Measurements from ENCODE around the gene TFCP2. TPM values are rescaled to one million over a fixed set of nuclear protein-coding genes. Genes with fewer than 3 reads are reported as not detected.

TFCP2 gene
- total and polyA plus RNA-seq, 7 experiments from 2014 or later, result 10.8 to 42.3 (median 27.4) TPM

DNA sequence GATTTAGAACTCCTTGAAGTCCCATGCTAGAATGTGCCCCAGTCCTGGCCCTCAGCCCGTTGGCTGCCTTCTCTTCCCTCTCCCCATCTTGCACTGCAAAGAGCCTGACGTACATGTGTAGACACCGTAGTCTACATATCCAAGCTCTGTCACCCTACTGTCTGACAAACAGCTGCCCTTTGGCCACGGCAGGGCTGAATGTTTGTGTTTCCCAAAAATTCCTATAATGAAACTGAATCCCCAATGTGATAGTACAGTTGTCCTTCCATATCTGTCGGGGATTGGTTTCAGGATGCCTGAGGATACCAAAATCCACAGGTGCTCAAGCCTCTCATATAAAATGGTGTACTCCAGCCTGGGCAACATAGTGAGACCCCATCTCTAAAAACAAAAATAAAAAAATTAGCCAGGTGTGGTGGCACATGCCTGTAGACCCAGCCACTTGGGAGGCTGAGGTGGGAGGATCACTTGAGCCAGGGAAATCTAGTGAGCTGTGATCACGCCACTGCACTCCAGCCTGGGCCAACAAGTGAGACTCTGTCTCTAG lies 12.3 kb upstream of the TFCP2 start:
- no peaks in the 10 kb centered on the region for H3K9me3 Mint-ChIP-seq
- H3K4me3 ChIP-seq (ENCODE audit: low read length), result no peak overlapping the region
- no peak overlapping the region for H3K4me3 Mint-ChIP-seq
- peak overlapping the region in 1 of 9 donors; percentile 13 for H3K27ac Mint-ChIP-seq
- no peaks in the 10 kb centered on the region for H3K9me3 ChIP-seq (ENCODE audit: control insufficient read depth in 2 of 3, low read length in 3 of 3)
- H3K36me3 ChIP-seq (ENCODE audit: control insufficient read depth in 2 of 3, insufficient read depth in 3 of 3, low read length in 3 of 3), result peaks cover 0 to 10% (median 0%) of the 10 kb centered on the region in 3 experiments
- H3K4me1 Mint-ChIP-seq, result peaks cover 0 to 19% (median 0%) of the 10 kb centered on the region in 7 donors
- no peaks in the 10 kb centered on the region for H3K27me3 Mint-ChIP-seq
- ChIA-PET POLR2A (no interaction called here), CTCF (no interaction called here)
- no peaks in the 10 kb centered on the region for H3K27me3 ChIP-seq (ENCODE audit: control insufficient read depth in 2 of 2, insufficient read depth in 2 of 2, low read length in 2 of 2)
- H3K27ac ChIP-seq (ENCODE audit: low read depth, low read length), result no peak overlapping the region
- intact Hi-C loops (cut with micrococcal nuclease), result no loop called here
- H3K4me1 ChIP-seq (ENCODE audit: control insufficient read depth in 2 of 2, insufficient read depth in 2 of 2, low read length in 2 of 2), result no peaks in the 10 kb centered on the region
- no peak for DNase-seq
- no peak for ATAC-seq
- H3K36me3 Mint-ChIP-seq, result peaks cover 0 to 5% (median 0%) of the 10 kb centered on the region in 5 donors

DNA sequence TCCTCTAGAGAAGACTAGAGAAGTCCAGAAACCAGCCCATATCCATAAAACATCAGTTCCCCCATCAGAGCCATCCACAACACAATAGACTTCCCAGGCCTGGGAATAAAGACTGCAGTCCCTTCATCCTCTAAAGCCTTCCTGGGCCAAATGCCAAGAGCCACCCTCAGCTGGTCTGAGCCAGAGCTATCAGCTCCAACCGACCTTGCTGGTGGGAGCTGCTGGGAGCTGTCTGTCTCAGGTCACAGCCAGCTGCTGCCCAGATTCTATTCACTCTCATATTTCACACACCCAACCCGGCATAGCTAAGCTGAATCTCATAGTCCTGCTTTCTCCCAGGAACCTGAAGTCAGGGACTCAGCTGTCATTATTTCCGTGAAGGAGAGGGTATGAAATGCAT lies 10.9 kb upstream of the TFCP2 start:
- Mint-ChIP-seq H3K4me3 (no peak overlapping the region), H3K9me3 (no peaks in the 10 kb centered on the region), H3K4me1 (peaks cover 0 to 19% (median 0%) of the 10 kb centered on the region in 7 donors), H3K36me3 (no peaks in the 10 kb centered on the region), H3K27me3 (no peaks in the 10 kb centered on the region), H3K27ac (no peak overlapping the region)
- ATAC-seq (no peak), DNase-seq (no peak)
- Histone ChIP-seq H3K4me3 (ENCODE audit: low read length) (no peak overlapping the region), H3K4me1 (ENCODE audit: control insufficient read depth in 2 of 2, insufficient read depth in 2 of 2, low read length in 2 of 2) (no peaks in the 10 kb centered on the region), H3K27me3 (ENCODE audit: control insufficient read depth in 2 of 2, insufficient read depth in 2 of 2, low read length in 2 of 2) (no peaks in the 10 kb centered on the region), H3K9me3 (ENCODE audit: control insufficient read depth in 2 of 3, low read length in 3 of 3) (no peaks in the 10 kb centered on the region), H3K27ac (ENCODE audit: low read depth, low read length) (no peak overlapping the region), H3K36me3 (ENCODE audit: control insufficient read depth in 2 of 3, insufficient read depth in 3 of 3, low read length in 3 of 3) (no peaks in the 10 kb centered on the region)
- intact Hi-C loops (cut with micrococcal nuclease), result no loop called here
- ChIA-PET CTCF (no interaction called here), POLR2A (interaction anchor here (1.0 kb wide), 1 partner anchor 12 kb away, joined by 3 read pairs; no protein-coding TSS in a partner anchor)

DNA sequence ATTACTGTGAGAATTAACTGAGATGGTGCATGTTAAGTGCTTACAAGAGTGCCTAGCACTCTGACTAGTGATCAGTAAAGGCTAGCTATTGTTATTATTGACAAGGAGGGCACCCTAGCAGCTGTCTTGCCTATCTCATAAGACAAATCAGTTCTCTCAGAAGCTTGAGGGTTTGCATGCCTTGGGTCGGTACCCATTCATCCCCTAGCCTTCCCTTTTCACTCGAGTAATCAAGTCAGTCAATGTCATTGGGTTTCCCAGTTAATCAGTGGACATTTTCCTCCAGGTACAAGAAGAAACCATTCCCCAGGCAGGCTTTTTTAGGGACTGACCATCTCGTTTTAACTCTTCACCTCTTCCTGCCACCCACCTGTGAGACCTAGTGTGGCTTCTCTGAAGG lies 10.4 kb upstream of the TFCP2 start:
- Mint-ChIP-seq H3K4me3 (no peak overlapping the region), H3K27me3 (no peaks in the 10 kb centered on the region), H3K9me3 (no peaks in the 10 kb centered on the region), H3K36me3 (no peaks in the 10 kb centered on the region), H3K27ac (no peak overlapping the region), H3K4me1 (peaks cover 0 to 19% (median 0%) of the 10 kb centered on the region in 7 donors)
- Histone ChIP-seq H3K9me3 (ENCODE audit: control insufficient read depth in 2 of 3, low read length in 3 of 3) (no peaks in the 10 kb centered on the region), H3K4me3 (ENCODE audit: low read length) (no peak overlapping the region), H3K36me3 (ENCODE audit: control insufficient read depth in 2 of 3, insufficient read depth in 3 of 3, low read length in 3 of 3) (no peaks in the 10 kb centered on the region), H3K27me3 (ENCODE audit: control insufficient read depth in 2 of 2, insufficient read depth in 2 of 2, low read length in 2 of 2) (no peaks in the 10 kb centered on the region), H3K27ac (ENCODE audit: low read depth, low read length) (no peak overlapping the region), H3K4me1 (ENCODE audit: control insufficient read depth in 2 of 2, insufficient read depth in 2 of 2, low read length in 2 of 2) (no peaks in the 10 kb centered on the region)
- DNase-seq, result no peak
- intact Hi-C loops (cut with micrococcal nuclease), result no loop called here
- CTCF ChIA-PET, result no interaction called here
- no peak for ATAC-seq
- POLR2A ChIA-PET, result interaction anchor here (0.7 kb wide), 1 partner anchor 55 kb away, joined by 3 read pairs; the partner anchor contains the start of gene DAZAP2

DNA sequence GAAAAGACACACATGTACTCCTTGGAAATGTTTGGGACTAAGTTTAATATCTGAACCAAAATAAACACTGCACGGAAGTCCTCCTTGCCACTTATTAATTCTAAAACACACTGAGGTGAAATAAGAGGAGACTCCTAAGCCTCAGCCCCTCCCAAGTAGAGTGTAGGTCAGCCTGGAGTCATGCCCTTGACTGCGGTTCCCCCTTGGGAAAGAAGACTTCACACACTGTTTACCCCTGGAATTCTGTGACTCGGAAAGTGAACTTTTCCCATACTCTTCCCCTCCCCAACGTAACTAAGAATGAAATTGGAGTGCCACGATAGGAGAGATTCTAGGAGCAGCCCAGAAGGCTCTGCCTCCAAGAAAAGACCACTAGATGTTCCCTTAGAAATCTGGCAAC lies 8.6 kb upstream of the TFCP2 start:
- Histone ChIP-seq H3K36me3 (ENCODE audit: control insufficient read depth in 2 of 3, insufficient read depth in 3 of 3, low read length in 3 of 3) (no peaks in the 10 kb centered on the region), H3K9me3 (ENCODE audit: control insufficient read depth in 2 of 3, low read length in 3 of 3) (no peaks in the 10 kb centered on the region), H3K4me1 (ENCODE audit: control insufficient read depth in 2 of 2, insufficient read depth in 2 of 2, low read length in 2 of 2) (no peaks in the 10 kb centered on the region), H3K4me3 (ENCODE audit: low read length) (no peak overlapping the region), H3K27me3 (ENCODE audit: control insufficient read depth in 2 of 2, insufficient read depth in 2 of 2, low read length in 2 of 2) (no peaks in the 10 kb centered on the region), H3K27ac (ENCODE audit: low read depth, low read length) (no peak overlapping the region)
- no peak overlapping the region for H3K27ac Mint-ChIP-seq
- ChIA-PET CTCF (no interaction called here), POLR2A (no interaction called here)
- H3K4me3 Mint-ChIP-seq, result no peak overlapping the region
- H3K27me3 Mint-ChIP-seq, result no peaks in the 10 kb centered on the region
- DNase-seq (no peak), ATAC-seq (no peak)
- H3K9me3 Mint-ChIP-seq, result no peaks in the 10 kb centered on the region
- intact Hi-C loops (cut with micrococcal nuclease), result no loop called here
- H3K4me1 Mint-ChIP-seq, result peaks cover 0 to 11% (median 0%) of the 10 kb centered on the region in 7 donors
- no peaks in the 10 kb centered on the region for H3K36me3 Mint-ChIP-seq

DNA sequence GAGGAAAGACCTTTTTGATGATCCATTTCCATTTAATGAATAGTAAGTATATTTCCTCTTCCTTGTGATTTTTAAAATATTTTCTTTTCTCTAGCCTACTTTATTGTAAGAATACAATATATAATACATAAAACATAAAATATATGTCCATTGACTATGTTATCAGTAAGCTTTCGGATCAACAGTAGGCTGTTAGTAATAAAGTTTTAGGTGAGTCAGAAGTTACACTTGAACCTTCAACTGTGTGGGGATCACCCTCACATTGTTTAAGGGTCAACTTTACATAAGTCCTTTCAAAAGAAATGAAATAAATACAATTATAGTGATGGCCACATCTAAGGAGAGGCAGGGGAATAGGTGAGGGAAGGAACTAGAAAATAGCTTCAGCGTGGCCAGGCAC lies 5.0 kb upstream of the TFCP2 start:
- H3K36me3 ChIP-seq (ENCODE audit: control insufficient read depth in 2 of 3, insufficient read depth in 3 of 3, low read length in 3 of 3), result peaks cover 0 to under 1% (median 0%) of the 10 kb centered on the region in 3 experiments
- ATAC-seq, result no peak
- no peaks in the 10 kb centered on the region for H3K27me3 ChIP-seq (ENCODE audit: control insufficient read depth in 2 of 2, insufficient read depth in 2 of 2, low read length in 2 of 2)
- H3K27ac ChIP-seq (ENCODE audit: low read depth, low read length), result no peak overlapping the region
- Mint-ChIP-seq H3K4me1 (peaks cover 0 to 9% (median 4%) of the 10 kb centered on the region in 7 donors), H3K27ac (no peak overlapping the region), H3K27me3 (no peaks in the 10 kb centered on the region), H3K9me3 (no peaks in the 10 kb centered on the region), H3K4me3 (no peak overlapping the region), H3K36me3 (peaks cover 0 to 2% (median 0%) of the 10 kb centered on the region in 5 donors)
- ChIA-PET POLR2A (interaction anchor here (1.9 kb wide), 1 partner anchor 40 kb away, joined by 5 read pairs; the partner anchor contains the start of gene POU6F1), CTCF (interaction anchor here (1.4 kb wide), 1 partner anchor 46 kb away, joined by 3 read pairs; no protein-coding TSS in a partner anchor)
- no peaks in the 10 kb centered on the region for H3K4me1 ChIP-seq (ENCODE audit: control insufficient read depth in 2 of 2, insufficient read depth in 2 of 2, low read length in 2 of 2)
- no peak for DNase-seq
- H3K4me3 ChIP-seq (ENCODE audit: low read length), result no peak overlapping the region
- intact Hi-C loops (cut with micrococcal nuclease), result loop anchor here in 1 of 2 donors (10.0 kb wide), 1 partner anchor 1153 kb away; the partner anchor contains the start of gene RACGAP1
- H3K9me3 ChIP-seq (ENCODE audit: control insufficient read depth in 2 of 3, low read length in 3 of 3), result no peaks in the 10 kb centered on the region

DNA sequence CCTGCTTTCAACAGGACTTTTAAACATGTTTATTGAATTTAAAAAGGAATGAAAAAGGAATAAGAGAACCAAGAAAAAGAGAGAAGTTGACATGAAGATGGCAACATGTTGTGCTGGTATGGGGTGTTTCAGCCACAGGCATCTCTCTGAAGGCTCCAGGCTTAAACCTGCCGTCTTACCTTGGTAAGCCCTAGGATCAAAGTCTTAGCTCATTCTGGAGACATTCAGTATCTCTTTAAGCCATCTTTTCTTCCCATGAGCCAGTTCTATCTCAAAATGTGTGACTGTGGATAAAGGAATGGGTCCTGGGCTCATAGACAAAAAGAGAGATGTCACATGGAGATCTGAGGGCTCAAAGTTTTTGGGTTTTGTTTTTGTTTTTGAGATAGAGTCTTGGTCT lies 1.6 kb upstream of the TFCP2 start:
- H3K4me3 Mint-ChIP-seq, result peak overlapping the region in 4 of 10 donors; percentile 38 to 89 (median 67)
- ATAC-seq, result no peak
- peaks cover 6 to 20% (median 9%) of the 10 kb centered on the region in 7 donors for H3K4me1 Mint-ChIP-seq
- peaks cover 5 to 7% of the 10 kb centered on the region in 2 donors for H3K4me1 ChIP-seq (ENCODE audit: control insufficient read depth in 2 of 2, insufficient read depth in 2 of 2, low read length in 2 of 2)
- no peaks in the 10 kb centered on the region for H3K9me3 ChIP-seq (ENCODE audit: control insufficient read depth in 2 of 3, low read length in 3 of 3)
- no peak overlapping the region for H3K4me3 ChIP-seq (ENCODE audit: low read length)
- peaks cover 0 to 5% (median 0%) of the 10 kb centered on the region in 3 experiments for H3K36me3 ChIP-seq (ENCODE audit: control insufficient read depth in 2 of 3, insufficient read depth in 3 of 3, low read length in 3 of 3)
- peaks cover 0 to 6% (median 0%) of the 10 kb centered on the region in 5 donors for H3K36me3 Mint-ChIP-seq
- no peaks in the 10 kb centered on the region for H3K27me3 Mint-ChIP-seq
- ChIA-PET POLR2A (interaction anchor here (1.0 kb wide), 2 partner anchors 64 to 149 kb away, joined by 3 read pairs; partner anchors contain the start of genes DAZAP2 and SLC11A2), CTCF (no interaction called here)
- no peak overlapping the region for H3K27ac ChIP-seq (ENCODE audit: low read depth, low read length)
- no peak for DNase-seq
- no peaks in the 10 kb centered on the region for H3K9me3 Mint-ChIP-seq
- H3K27me3 ChIP-seq (ENCODE audit: control insufficient read depth in 2 of 2, insufficient read depth in 2 of 2, low read length in 2 of 2), result no peaks in the 10 kb centered on the region
- H3K27ac Mint-ChIP-seq, result peak overlapping the region in 2 of 9 donors; percentile 28 to 62
- intact Hi-C loops (cut with micrococcal nuclease), result loop anchor here in 1 of 2 donors (5.0 to 10.0 kb wide), 2 partner anchors 47 to 1150 kb away; partner anchors contain the start of gene RACGAP1

Data from naive thymus-derived CD4-positive, alpha-beta T cell (primary cell).